HG02852 (cell line): ENCODE data around the gene SEC24D.

ENCODE experiments used
- ATAC-seq: cut with Tn5 transposase; IDR thresholded peaks from one replicate; pipeline ENCODE4 v1.9.1; 2021; ENCODE audit warnings: mild to moderate bottlenecking, moderate library complexity; ENCODE audit not compliant: unreplicated experiment

Gene SEC24D

GRCh38 chr4:118756429-118756828 is 79.5 kb downstream of the SEC24D start:
- no peak for ATAC-seq

- no peak for ATAC-seq
Measured at GRCh38 chr4:118755438-118756226, 80.3 kb downstream of the SEC24D start.

GRCh38 chr4:118754890-118755289 is 81.0 kb downstream of the SEC24D start:
- ATAC-seq, result no peak

- ATAC-seq, result no peak
Measured at GRCh38 chr4:118753685-118754084, 82.2 kb downstream of the SEC24D start.

- no peak for ATAC-seq
Measured at GRCh38 chr4:118753096-118753495, 82.8 kb downstream of the SEC24D start.

- ATAC-seq, result no peak
Measured at GRCh38 chr4:118752551-118752950, 83.4 kb downstream of the SEC24D start.

GRCh38 chr4:118751629-118752323 is 84.2 kb downstream of the SEC24D start:
- no peak for ATAC-seq

- ATAC-seq, result no peak
Measured at GRCh38 chr4:118749347-118749988, 86.5 kb downstream of the SEC24D start.

- ATAC-seq, result no peak
Measured at GRCh38 chr4:118746251-118746919, 89.5 kb downstream of the SEC24D start.

- ATAC-seq, result no peak
Measured at GRCh38 chr4:118745357-118745756, 90.6 kb downstream of the SEC24D start.

GRCh38 chr4:118743867-118744266 is 92.1 kb downstream of the SEC24D start:
- no peak for ATAC-seq

- ATAC-seq, result no peak
Measured at GRCh38 chr4:118742050-118742449, 93.9 kb downstream of the SEC24D start.

GRCh38 chr4:118741301-118741855 is 94.5 kb downstream of the SEC24D start:
- no peak for ATAC-seq

- ATAC-seq, result no peak
Measured at GRCh38 chr4:118740869-118741268, 95.1 kb downstream of the SEC24D start.

GRCh38 chr4:118739022-118739713 is 96.8 kb downstream of the SEC24D start:
- no peak for ATAC-seq

- no peak for ATAC-seq
Measured at GRCh38 chr4:118738090-118738489, 97.8 kb downstream of the SEC24D start.

GRCh38 chr4:118736900-118737299 is 99.0 kb downstream of the SEC24D start:
- ATAC-seq, result no peak

GRCh38 chr4:118734491-118735205 is 101.3 kb downstream of the SEC24D start:
- no peak for ATAC-seq

- ATAC-seq, result no peak
Measured at GRCh38 chr4:118732591-118733330, 103.2 kb downstream of the SEC24D start.
